Mesodermal cell (in vitro differentiated cells): ENCODE results near the gene FLT4.
"Not testable (repeated sequence)": the region's sequence is repeated elsewhere in the genome, so short reads cannot be mapped to it uniquely, and the experiment has no call there.

ENCODE experiments used
- H3K27ac ChIP-seq: 2 replicates; pipeline ENCODE4 v1.7.0; 2013; ENCODE audit warnings: mild to moderate bottlenecking, low read depth, low read length, moderate library complexity; ENCODE audit not compliant: severe bottlenecking
- H3K36me3 ChIP-seq: 2 replicates; pipeline ENCODE4 v1.7.1; 2013; ENCODE audit warnings: mild to moderate bottlenecking, low read length, moderate library complexity; ENCODE audit not compliant: control insufficient read depth, insufficient read depth
- H3K4me1 ChIP-seq: one replicate; pipeline ENCODE4 v1.7.1; 2013; ENCODE audit warnings: mild to moderate bottlenecking, low read length; ENCODE audit not compliant: insufficient read depth, control insufficient read depth, poor library complexity, severe bottlenecking
- H3K4me3 ChIP-seq: 2 replicates; pipeline ENCODE4 v1.7.0; 2013; ENCODE audit warnings: low read length, control low read depth, mild to moderate bottlenecking; ENCODE audit not compliant: insufficient read depth, poor library complexity, severe bottlenecking; ENCODE audit errors: extremely low read depth
- H3K9me3 ChIP-seq: 2 replicates; pipeline ENCODE4 v1.7.1; 2013; ENCODE audit warnings: mild to moderate bottlenecking, low read length, moderate library complexity; ENCODE audit not compliant: control insufficient read depth
- WGBS, 2 experiments: methylation state at CpG; one replicate each; pipeline ENCODE4 v1.1.5; 2013; ENCODE audit warnings: missing lambda C conversion rate in 2 of 2; ENCODE audit not compliant: insufficient coverage in 2 of 2; 5-methylcytosine and 5-hydroxymethylcytosine counted together

FLT4 gene

DNA sequence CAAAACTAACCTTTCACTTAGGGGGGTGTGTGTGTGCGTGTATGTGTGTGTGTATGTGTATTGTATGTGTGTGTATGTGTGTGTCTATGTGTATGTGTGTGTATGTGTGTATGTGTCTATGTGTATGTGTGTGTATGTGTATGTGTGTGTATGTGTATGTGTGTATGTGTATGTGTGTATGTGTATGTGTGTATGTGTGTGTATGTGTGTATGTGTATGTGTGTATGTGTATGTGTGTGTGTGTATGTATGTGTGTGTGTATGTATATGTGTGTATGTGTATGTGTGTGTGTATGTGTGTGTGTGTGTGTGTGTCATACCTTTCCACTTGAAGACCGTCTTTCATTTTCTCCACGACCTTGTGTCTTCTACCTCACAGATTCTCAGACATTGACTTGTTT, 20.8 kb upstream of the FLT4 start:
- Histone ChIP-seq H3K9me3 (no peaks in the 10 kb centered on the region), H3K27ac (no peak overlapping the region), H3K4me3 (no peak overlapping the region), H3K4me1 (no peaks in the 10 kb centered on the region), H3K36me3 (no peaks in the 10 kb centered on the region)
- 100% methylated on average over 1 to 2 of the region's 3 CpGs for WGBS, 2 experiments

DNA sequence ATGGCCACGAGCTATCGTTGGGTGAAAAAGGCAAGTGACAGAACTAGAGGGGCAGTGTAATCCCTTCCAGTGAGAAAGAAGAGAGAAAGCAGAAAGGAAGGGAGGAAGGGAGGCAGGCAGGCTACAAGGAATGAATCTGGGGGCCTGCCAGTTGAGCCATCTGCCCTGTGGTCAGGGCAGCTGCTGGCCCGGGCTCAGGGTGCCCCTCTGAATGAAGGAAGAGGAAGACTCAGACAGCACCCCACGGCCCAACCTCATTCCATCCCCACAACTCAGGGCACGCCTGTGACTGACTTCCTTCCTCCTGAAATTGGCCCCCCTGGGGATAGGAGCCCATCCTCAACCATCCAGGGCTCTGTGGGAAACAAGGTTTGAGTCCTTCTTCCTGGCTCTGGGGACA, 20.3 kb upstream of the FLT4 start:
- Histone ChIP-seq H3K4me1 (no peaks in the 10 kb centered on the region), H3K27ac (no peak overlapping the region), H3K4me3 (no peak overlapping the region), H3K36me3 (no peaks in the 10 kb centered on the region), H3K9me3 (no peaks in the 10 kb centered on the region)
- WGBS, 2 experiments: 77 to 94% methylated on average over 3 of the region's 5 CpGs

DNA sequence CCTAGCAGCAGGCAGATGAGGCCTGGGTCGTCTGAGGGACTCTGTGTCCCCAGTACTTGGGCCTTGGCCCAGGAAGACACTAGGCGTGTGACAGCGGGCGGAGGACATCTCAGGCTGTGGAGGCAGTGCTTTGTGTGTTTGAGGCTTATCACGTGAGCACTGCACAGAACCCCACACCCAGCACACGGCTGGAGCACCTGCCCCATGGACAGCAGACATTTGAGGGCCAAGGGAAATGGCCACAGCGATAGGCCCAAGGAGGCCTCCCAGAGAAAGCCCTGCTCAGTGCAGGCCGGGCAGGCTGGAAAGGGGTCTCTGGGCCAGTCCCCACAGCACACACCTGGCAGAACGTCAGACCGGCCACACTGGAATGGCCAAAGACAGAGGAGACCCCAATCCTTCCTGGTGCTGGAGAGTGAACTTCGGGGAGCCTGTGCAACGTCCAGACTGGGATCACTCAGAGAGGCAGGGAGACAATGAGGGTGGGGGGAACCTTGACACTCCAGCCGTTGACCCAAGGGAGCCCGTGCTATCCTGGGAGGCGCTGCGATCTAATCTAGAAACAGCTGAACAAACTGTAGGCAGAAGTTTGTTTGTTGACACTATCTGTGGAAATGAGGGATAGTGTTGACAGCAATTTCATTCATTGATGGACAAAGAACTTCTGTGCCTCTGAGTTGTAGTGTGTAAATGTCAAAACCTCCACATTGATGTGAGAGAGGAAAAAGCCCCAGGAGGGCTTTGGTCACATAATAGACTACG, 19.6 kb upstream of the FLT4 start:
- Histone ChIP-seq H3K27ac (no peak overlapping the region), H3K36me3 (no peaks in the 10 kb centered on the region), H3K4me1 (no peaks in the 10 kb centered on the region), H3K4me3 (no peak overlapping the region), H3K9me3 (no peaks in the 10 kb centered on the region)
- 89 to 93% methylated on average over 14 to 17 of the region's 17 CpGs for WGBS, 2 experiments

DNA sequence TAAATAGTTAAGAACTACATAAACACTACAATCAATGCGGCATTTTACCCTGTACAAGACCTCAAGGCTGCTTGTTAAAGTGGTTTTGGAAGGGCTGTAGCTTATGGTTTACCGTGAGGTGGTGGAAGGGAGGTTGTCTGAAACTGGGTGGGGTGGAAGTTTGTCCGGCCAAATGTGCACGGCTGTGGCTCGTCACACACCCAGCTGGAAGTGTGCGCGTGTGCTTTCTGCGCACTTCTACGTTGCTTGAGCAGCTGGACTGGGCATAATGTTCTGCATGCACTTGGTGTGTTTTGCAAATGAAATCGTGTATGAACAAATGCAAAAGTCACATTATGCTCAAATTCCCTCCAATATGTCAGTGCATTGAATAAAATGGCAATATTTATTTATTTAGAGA, 17.4 kb upstream of the FLT4 start:
- Histone ChIP-seq H3K4me3 (no peak overlapping the region), H3K4me1 (no peaks in the 10 kb centered on the region), H3K9me3 (no peaks in the 10 kb centered on the region), H3K36me3 (no peaks in the 10 kb centered on the region), H3K27ac (no peak overlapping the region)
- whole genome bisulfite sequencing, 2 experiments: 95 to 97% methylated on average over 7 to 9 of the region's 10 CpGs

DNA sequence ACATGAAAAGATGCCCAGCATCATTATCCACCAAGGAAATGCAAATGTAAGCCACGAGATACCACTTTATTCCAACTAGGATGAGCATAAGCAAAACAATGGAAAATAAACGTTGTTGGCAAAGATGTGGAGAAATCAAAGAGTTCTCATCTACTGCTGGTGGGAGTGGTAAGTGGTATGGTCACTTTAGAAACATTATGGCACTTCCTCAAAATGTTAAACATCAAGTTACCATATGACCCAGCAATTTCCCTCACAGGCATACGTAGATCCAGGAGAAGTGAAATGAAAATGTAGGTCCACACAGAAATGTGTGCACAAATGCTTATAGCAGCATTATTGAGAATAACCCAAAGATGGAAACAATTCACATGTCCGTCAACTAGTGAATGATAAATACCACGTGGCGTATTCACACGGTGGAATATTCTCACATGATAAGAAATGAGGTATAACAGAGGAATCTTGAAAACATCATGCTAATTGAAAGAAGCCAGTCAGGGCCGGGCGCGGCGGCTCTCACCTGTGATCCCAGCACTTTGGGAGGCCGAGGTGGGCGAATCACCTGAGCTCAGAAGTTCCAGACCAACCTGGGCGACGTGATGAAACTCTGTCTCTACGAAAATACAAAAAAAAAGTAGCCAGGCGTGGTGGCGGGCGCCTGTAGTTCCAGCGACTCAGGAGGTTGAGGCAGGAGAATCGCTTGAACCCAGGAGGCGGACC, 16.4 kb upstream of the FLT4 start:
- H3K4me1 ChIP-seq: no peaks in the 10 kb centered on the region
- H3K9me3 ChIP-seq: no peaks in the 10 kb centered on the region
- 91 to 93% methylated on average over 18 to 19 of the region's 22 CpGs for WGBS, 2 experiments
- no peak overlapping the region for H3K4me3 ChIP-seq
- H3K27ac ChIP-seq: no peak overlapping the region
- H3K36me3 ChIP-seq: no peaks in the 10 kb centered on the region

DNA sequence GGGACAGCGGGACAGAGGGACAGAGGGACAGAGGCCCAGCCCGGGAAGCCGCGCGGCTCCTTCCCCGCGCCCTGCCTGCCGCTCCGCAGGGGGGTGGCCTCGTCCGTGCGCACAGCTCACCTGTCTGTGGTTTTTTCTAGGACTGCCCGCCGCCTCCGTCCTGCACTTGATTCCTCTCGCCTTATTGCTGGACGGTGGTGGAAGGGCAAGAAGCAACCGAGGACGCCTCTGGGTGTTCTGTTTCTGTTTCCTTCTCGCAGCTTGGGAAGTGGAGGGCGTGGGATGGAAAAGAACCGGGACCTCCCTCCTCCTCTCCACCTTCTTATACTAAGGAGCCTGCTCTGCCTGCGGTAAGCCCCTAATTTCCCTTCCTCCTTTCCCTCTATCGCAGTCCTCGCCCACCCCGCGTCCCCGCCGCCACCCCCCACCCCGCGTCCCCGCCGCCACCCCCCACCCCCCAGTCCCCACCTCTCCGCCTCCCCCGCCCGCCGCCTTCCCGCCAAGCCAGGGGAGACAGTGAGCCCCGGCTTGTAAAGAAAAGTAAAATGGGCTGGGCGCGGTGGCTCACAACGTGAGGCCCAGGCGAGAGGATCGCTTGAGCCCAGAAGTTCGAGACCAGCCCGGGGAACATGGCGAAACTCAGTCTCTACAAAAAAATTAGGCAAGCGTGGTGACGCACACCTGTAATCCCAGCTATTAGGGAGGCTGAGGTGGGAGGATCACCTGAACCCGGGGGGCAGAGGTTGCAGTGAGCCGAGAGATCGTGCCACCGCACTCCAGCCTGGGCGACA, 9.6 kb upstream of the FLT4 start:
- H3K4me3 ChIP-seq: no peak overlapping the region
- no peak overlapping the region for H3K27ac ChIP-seq
- no peaks in the 10 kb centered on the region for H3K4me1 ChIP-seq
- 36 to 65% methylated on average over 24 to 30 of the region's 54 CpGs for WGBS, 2 experiments
- no peaks in the 10 kb centered on the region for H3K9me3 ChIP-seq
- H3K36me3 ChIP-seq: no peaks in the 10 kb centered on the region

DNA sequence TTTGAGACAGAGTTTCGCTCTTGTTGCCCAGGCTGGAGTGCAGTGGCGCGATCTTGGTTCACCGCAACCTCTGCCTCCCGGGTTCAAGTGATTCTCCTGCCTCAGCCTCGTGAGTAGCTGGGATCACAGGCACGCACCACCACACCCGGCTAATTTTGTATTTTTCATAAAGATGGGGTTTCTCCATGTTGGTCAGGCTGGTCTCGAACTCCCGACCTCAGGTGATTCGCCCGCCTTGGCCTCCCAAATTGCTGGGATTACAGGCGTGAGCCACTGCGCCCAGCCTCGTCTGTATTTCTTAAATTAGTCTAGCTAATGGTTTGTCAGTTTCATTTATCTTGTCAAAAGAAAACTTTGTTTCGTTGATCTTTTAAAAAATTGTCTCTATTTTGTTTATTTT, 5.8 kb upstream of the FLT4 start:
- H3K36me3 ChIP-seq: not testable (repeated sequence)

DNA sequence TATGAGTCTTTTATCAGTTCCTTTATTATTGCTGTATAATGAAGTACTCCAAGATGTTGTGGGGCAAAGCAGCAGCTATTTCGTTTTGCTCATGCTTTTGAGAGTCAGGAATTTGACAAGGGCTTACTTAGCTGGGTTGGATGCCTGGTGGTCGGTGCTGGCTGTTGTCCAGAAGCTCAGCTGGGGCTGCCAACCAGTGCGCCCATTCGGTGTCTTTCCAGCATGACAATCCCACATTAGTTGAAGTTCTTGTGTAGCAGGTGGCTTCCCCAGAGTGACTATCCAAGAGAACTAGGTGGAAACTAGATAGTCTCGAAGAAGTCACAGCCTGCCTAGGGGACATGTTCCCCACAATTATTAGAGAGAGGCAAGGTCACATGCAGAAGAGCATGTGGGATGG, 3.4 kb upstream of the FLT4 start:
- WGBS, 2 experiments: 41 to 52% methylated on average over 5 of the region's 5 CpGs

More for the DNA sequence above, 5.8 kb upstream of the FLT4 start:
- H3K4me1 ChIP-seq, H3K27ac ChIP-seq, H3K4me3 ChIP-seq, H3K9me3 ChIP-seq: not testable (repeated sequence)
- WGBS, 2 experiments: 93 to 94% methylated on average over 7 to 10 of the region's 16 CpGs

DNA sequence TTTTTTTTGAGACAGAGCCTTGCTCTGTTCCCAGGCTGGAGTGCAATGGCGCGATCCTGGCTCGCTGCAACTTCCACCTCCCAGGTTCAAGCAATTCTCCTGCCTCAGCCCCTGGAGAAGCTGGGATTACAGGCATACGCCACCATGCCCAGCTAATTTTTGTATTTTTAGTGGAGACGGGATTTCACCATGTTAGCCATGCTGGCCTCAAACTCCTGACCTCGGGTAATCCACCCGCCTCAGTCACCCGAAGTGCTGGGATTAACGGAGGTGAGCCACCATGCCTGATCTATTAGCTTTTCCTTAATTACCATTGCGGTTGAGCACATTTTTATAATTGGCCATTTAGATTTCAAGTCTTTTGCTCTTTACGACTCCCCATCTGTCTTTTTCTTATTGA, 2.9 kb upstream of the FLT4 start:
- Histone ChIP-seq H3K9me3 (no peaks in the 10 kb centered on the region), H3K4me1 (no peaks in the 10 kb centered on the region), H3K36me3 (no peaks in the 10 kb centered on the region), H3K4me3 (no peak overlapping the region), H3K27ac (no peak overlapping the region)
- WGBS, 2 experiments: 88 to 91% methylated on average over 9 to 10 of the region's 11 CpGs

More for the DNA sequence above, 3.4 kb upstream of the FLT4 start:
- Histone ChIP-seq H3K9me3 (no peaks in the 10 kb centered on the region), H3K36me3 (no peaks in the 10 kb centered on the region), H3K4me1 (no peaks in the 10 kb centered on the region), H3K27ac (no peak overlapping the region), H3K4me3 (no peak overlapping the region)

DNA sequence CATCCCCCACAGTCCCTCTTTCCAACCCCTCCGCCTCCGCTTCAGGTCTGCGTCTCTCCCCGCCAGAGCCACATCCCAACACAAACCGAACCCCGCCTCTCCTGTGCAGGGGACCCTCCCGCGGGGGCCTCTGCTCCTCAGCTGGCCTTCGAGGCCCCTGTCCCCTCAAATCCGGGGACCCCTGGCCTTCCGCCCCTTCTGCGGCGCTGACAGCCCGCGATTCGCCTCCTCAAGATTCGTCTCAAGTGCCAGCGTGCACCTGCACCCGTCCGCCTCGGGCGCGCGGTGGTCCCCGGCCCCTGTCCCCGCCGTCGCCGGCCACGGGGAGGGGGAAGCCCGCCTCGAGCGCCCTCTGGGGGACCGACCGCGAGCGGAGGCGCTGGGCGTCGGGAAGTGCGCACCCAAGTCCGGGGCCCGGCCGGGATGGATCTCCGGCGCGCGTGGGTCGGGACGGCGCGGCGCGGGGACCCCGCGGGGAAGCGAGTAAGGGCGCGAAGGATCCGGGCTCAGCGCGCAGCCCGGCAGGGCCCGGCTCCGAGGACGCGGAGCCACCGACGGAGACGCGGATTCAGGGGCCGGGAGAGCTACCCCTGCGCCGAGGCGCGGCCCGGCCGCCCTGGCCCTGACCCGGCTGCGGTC, 623 bp downstream of the FLT4 start:
- 1 to 3% methylated on average over 44 to 79 of the region's 80 CpGs for WGBS, 2 experiments
- H3K4me1 ChIP-seq: no peaks in the 10 kb centered on the region
- no peaks in the 10 kb centered on the region for H3K9me3 ChIP-seq
- no peaks in the 10 kb centered on the region for H3K36me3 ChIP-seq
- no peak overlapping the region for H3K27ac ChIP-seq
- peak overlapping the region; percentile 41 for H3K4me3 ChIP-seq
